Upper lobe of left lung (tissue), 6 donors: ENCODE data around the gene KRT12. TPM values are rescaled to one million over a fixed set of nuclear protein-coding genes. Genes with fewer than 3 reads are reported as not detected.

Experiments used
- ATAC-seq, 2 donors: fragments of 200-7000 bp; cut with Tn5 transposase; one replicate each; pipeline ENCODE4 v1.9.1; 2022; ENCODE audit warnings: mild to moderate bottlenecking in 2 of 2, moderate library complexity in 2 of 2; ENCODE audit not compliant: low FRiP score in 2 of 2
- DNase-seq, 2 donors: peaks; one replicate each; pipeline ENCODE4 v3.0.0-alpha.2; 2019 to 2020
- H3K27ac ChIP-seq, 4 donors: fragments of 200-600 bp; sonication (generic); one replicate each; pipeline ENCODE4 v1.5.1; 2016 to 2019
- H3K27me3 ChIP-seq, 4 donors: fragments of 200-600 bp; sonication (generic); one replicate each; pipeline ENCODE4 v1.5.1; 2017 to 2019
- H3K36me3 ChIP-seq, 4 donors: fragments of 200-600 bp; sonication (generic); one replicate each; pipeline ENCODE4 v1.5.1; 2016 to 2019
- H3K4me1 ChIP-seq, 4 donors: fragments of 200-600 bp; sonication (generic); one replicate each; pipeline ENCODE4 v1.5.1; 2018 to 2019
- H3K4me3 ChIP-seq, 4 donors: fragments of 200-600 bp; sonication (generic); one replicate each; pipeline ENCODE4 v1.5.1; 2017 to 2019; ENCODE audit warnings: mild to moderate bottlenecking in 2 of 4, moderate library complexity in 1 of 4
- H3K9me3 ChIP-seq, 4 donors: fragments of 200-600 bp; sonication (generic); one replicate each; pipeline ENCODE4 v1.5.1; 2018 to 2019
- EP300 ChIP-seq, 4 donors: sonication (generic); formaldehyde crosslinking; IDR thresholded peaks; one replicate each; pipeline ENCODE4 v1.5.1; 2017; ENCODE audit warnings: antibody characterized with exemption in 4 of 4, control low read depth in 2 of 4
- POLR2A ChIP-seq, 4 donors: fragments of 450-650 bp; IDR thresholded peaks; one replicate each; pipeline ENCODE4 v1.5.1; 2016 to 2017; ENCODE audit warnings: antibody characterized with exemption in 4 of 4, mild to moderate bottlenecking in 2 of 4
- POLR2AphosphoS5 ChIP-seq, 2 donors: sonication (generic); formaldehyde crosslinking; IDR thresholded peaks; one replicate each; pipeline ENCODE4 v1.5.1; 2017; ENCODE audit warnings: antibody characterized with exemption in 2 of 2
- WGBS, 2 donors: methylation state at CpG; one replicate each; pipeline ENCODE4 v1.1.5; 2017 to 2018; 5-methylcytosine and 5-hydroxymethylcytosine counted together
- total RNA-seq, 6 donors: library from RNA; depleted of rRNA in 4 of 6; stranded (reverse); fragments of >200 nt in 4 of 6; gene quantifications; one replicate each; pipeline versions ENCODE4 v1.1.0 to v1.2.1, GENCODE V29; 2016 to 2021
- TF ChIP-seq, protein P1 (sequence below), 6 experiments: fragments of 450-650 bp in 4 of 6; fragments of 200-600 bp in 2 of 6; sonication (generic) in 2 of 6; IDR thresholded peaks; one replicate each; pipeline ENCODE4 v1.5.1; 2016 to 2019; ENCODE audit warnings: antibody characterized with exemption in 6 of 6
- donor health status: DM: no; HTN: no; CAD: no; lungs with moderate emphysema.
- donor health status: DM: no; HTN: yes; CAD: no; lungs with severe emphysema.

The KRT12 gene
- total RNA-seq, 6 donors from 2014 or later, result not detected

DNA sequence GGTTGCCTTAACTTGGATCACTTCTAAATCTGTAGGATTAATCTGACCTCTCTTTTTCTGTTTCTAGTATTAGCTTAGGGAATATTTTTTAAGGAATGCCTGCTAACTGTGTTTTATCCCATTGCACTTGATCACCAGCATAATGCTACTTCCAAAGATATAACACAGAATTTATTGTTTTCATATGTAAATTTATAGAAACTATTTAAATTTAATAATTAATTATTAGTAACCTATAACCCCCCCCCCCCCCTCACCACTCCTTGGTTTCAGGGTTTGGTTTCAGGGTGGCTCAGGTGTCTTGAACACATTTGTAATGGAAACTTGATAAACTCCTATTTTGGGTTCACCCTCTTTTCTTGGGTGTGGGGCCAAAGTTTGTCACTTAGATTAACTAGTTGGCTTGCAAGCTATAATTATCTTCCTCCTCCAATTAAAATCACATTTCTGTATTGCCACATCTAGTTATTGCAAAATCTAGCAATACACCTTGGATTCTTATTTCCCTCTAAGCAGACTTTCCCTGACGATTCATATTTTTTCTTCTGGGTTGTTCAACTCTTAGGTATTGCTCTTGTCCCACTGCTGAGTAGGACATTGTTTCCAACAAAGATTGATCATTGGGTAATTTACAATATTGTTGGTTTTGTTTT lies 18.3 kb downstream of the KRT12 start:
- ATAC-seq (no peak), DNase-seq (no peak)
- Histone ChIP-seq H3K9me3 (no peaks in the 10 kb centered on the region), H3K4me1 (no peaks in the 10 kb centered on the region), H3K27me3 (no peaks in the 10 kb centered on the region), H3K36me3 (no peaks in the 10 kb centered on the region), H3K4me3 (no peak overlapping the region), H3K27ac (no peak overlapping the region)
- WGBS, 2 donors, result 56 to 65% methylated on average over 1 of the region's 1 CpG
- TF ChIP-seq POLR2AphosphoS5 (IDR thresholded peaks at IDR 0.05) (no peak), POLR2A (IDR thresholded peaks at IDR 0.05) (no peak), EP300 (IDR thresholded peaks at IDR 0.05) (no peak)
- TF ChIP-seq, protein P1, sequence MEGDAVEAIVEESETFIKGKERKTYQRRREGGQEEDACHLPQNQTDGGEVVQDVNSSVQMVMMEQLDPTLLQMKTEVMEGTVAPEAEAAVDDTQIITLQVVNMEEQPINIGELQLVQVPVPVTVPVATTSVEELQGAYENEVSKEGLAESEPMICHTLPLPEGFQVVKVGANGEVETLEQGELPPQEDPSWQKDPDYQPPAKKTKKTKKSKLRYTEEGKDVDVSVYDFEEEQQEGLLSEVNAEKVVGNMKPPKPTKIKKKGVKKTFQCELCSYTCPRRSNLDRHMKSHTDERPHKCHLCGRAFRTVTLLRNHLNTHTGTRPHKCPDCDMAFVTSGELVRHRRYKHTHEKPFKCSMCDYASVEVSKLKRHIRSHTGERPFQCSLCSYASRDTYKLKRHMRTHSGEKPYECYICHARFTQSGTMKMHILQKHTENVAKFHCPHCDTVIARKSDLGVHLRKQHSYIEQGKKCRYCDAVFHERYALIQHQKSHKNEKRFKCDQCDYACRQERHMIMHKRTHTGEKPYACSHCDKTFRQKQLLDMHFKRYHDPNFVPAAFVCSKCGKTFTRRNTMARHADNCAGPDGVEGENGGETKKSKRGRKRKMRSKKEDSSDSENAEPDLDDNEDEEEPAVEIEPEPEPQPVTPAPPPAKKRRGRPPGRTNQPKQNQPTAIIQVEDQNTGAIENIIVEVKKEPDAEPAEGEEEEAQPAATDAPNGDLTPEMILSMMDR (IDR thresholded peaks at IDR 0.05), result no peak

DNA sequence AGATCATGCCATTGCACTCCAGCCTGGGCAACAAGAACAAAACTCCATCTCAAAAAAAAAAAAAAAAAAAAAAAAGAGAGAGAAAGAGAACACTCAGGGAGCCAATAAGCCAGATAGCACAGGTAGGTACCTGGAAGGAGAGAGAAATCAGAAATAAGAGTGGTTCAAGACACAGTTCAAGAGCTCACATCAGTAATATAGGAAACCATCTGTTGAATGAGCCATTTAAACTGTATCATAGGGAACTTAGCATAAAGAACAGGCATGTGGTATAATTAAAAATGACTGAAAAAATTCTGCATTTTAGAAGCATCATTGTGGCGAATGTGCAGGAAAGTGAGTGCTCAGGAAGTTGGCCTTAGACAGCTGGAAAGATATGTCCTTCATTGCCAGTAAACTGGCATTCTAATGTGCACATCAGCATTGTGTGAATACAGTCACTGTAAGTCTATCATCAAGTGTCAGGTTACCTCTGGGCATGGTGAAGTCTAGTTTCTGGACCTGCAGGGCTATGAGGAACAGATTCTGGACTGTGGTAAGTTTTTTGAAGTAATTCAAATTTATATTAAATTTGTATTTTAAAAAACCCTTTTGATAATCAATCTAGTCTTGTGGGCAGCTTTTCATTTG lies 20.4 kb downstream of the KRT12 start:
- DNase-seq (no peak), ATAC-seq (no peak)
- H3K36me3 ChIP-seq, result no peaks in the 10 kb centered on the region
- no peak overlapping the region for H3K4me3 ChIP-seq
- no peaks in the 10 kb centered on the region for H3K27me3 ChIP-seq
- H3K27ac ChIP-seq, result no peak overlapping the region
- WGBS, 2 donors, result 48 to 84% methylated on average over 1 of the region's 1 CpG
- H3K9me3 ChIP-seq, result no peaks in the 10 kb centered on the region
- no peak for TF ChIP-seq POLR2A (IDR thresholded peaks at IDR 0.05)
- TF ChIP-seq POLR2AphosphoS5 (IDR thresholded peaks at IDR 0.05), result no peak
- no peak for TF ChIP-seq EP300 (IDR thresholded peaks at IDR 0.05)
- TF ChIP-seq, protein P1 (IDR thresholded peaks at IDR 0.05), result no peak
- H3K4me1 ChIP-seq, result no peaks in the 10 kb centered on the region

DNA sequence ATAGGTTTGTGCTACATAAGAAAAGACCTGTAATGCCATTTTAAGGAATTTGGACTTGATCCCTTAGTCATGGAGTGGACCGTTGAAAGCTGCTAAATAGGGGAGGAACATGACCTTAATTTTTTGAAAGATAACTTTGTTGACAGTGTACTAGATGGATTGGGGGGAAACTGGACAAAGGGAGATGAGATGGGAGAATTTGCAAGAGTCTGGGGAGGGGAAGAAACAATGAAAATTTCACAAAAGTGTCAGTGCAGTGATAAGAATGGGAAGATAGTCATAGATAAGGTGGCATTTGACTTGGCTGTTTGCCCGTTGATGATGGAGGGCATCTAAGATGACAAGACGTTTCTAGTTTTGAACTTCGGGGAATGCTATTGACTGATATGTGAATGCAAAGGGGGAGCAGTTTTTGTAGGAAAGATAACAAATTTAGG lies 22.3 kb downstream of the KRT12 start:
- 68 to 76% methylated on average over 4 of the region's 4 CpGs for WGBS, 2 donors
- ATAC-seq (no peak), DNase-seq (no peak)
- TF ChIP-seq POLR2AphosphoS5 (IDR thresholded peaks at IDR 0.05) (no peak), EP300 (IDR thresholded peaks at IDR 0.05) (no peak), POLR2A (IDR thresholded peaks at IDR 0.05) (no peak)
- TF ChIP-seq, protein P1 (IDR thresholded peaks at IDR 0.05), result no peak
- no peaks in the 10 kb centered on the region for H3K9me3 ChIP-seq
- no peak overlapping the region for H3K27ac ChIP-seq
- H3K36me3 ChIP-seq, result no peaks in the 10 kb centered on the region
- no peak overlapping the region for H3K4me3 ChIP-seq
- no peaks in the 10 kb centered on the region for H3K27me3 ChIP-seq
- no peaks in the 10 kb centered on the region for H3K4me1 ChIP-seq

DNA sequence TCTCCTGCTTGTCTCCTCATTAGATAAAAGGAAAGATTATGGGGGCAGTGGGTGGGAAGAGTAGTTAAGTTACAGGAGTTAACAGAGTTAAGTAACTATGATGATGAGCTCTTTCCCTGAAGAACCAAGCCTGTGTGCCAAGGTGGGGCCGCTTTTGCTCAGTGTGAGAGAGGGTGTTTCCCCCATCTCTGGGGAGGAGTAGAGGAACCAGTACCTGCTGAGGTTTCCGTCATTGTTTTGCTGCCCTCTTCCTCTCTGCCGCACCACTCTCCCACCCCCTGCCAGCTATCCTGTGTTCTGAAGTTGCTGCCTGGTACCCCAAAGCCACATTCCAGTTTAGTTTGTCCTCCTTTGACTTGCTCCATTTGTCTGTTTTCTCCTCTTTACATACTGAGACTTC lies 23.8 kb downstream of the KRT12 start:
- H3K4me1 ChIP-seq, result no peaks in the 10 kb centered on the region
- TF ChIP-seq POLR2A (IDR thresholded peaks at IDR 0.05) (no peak), EP300 (IDR thresholded peaks at IDR 0.05) (no peak), POLR2AphosphoS5 (IDR thresholded peaks at IDR 0.05) (no peak)
- H3K27ac ChIP-seq, result no peak overlapping the region
- no peak overlapping the region for H3K4me3 ChIP-seq
- 64 to 68% methylated on average over 3 of the region's 3 CpGs for WGBS, 2 donors
- no peaks in the 10 kb centered on the region for H3K36me3 ChIP-seq
- ATAC-seq (no peak), DNase-seq (no peak)
- no peaks in the 10 kb centered on the region for H3K9me3 ChIP-seq
- no peaks in the 10 kb centered on the region for H3K27me3 ChIP-seq

DNA sequence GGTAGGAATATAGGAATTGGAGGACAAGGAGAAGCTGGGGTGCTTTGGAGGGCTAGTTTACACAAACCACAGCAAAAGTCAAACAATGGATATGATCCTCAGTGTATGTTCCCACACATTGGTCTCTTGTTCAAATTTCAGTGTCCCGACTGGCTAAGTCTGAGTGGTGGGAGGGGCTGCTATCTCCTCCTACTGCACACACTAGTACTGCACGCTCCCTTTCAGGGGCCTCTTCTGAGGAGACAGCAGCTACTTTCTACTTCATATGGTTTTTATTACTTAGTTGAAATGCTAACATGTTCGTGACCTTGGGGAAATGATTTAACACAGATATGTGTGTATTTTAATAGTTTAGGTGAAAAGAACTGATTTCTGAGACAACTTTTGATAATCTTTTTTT lies 25.8 kb downstream of the KRT12 start:
- H3K27ac ChIP-seq, result no peak overlapping the region
- no peak for DNase-seq
- ATAC-seq, result no peak
- 82 to 85% methylated on average over 3 of the region's 3 CpGs for WGBS, 2 donors
- no peak for TF ChIP-seq POLR2A (IDR thresholded peaks at IDR 0.05)
- TF ChIP-seq, protein P1 (IDR thresholded peaks at IDR 0.05), result no peak
- TF ChIP-seq EP300 (IDR thresholded peaks at IDR 0.05), result no peak
- TF ChIP-seq POLR2AphosphoS5 (IDR thresholded peaks at IDR 0.05), result no peak
- no peak overlapping the region for H3K4me3 ChIP-seq
- no peaks in the 10 kb centered on the region for H3K4me1 ChIP-seq
- H3K27me3 ChIP-seq, result no peaks in the 10 kb centered on the region
- no peaks in the 10 kb centered on the region for H3K36me3 ChIP-seq
- no peaks in the 10 kb centered on the region for H3K9me3 ChIP-seq
